Measurements from ENCODE around the gene ABCC4. TPM values are rescaled to one million over a fixed set of nuclear protein-coding genes. Genes with fewer than 3 reads are reported as not detected.
"Not testable (repeated sequence)": the region's sequence is repeated elsewhere in the genome, so short reads cannot be mapped to it uniquely, and the experiment has no call there.

ABCC4 gene
- total RNA-seq, 2 donors from 2014 or later = 11.4 to 14.7 TPM

DNA sequence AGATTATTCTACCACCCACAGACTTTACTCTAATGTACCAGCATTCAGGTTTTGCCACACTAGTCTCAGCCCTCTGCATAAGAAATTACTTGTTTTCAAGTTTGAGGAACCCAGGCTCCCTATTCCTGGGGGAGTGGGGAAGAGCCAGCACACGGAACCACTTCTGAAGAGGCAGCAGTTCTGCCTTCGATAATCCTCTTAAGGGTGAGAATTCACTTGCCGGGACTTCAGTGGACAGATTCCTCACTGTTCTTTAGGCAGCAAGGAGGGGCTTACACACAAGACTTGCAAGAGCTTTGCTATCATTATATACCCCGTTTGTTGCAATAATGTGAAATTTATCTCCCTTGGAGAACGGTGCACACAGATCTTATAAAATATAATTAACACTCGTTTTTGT, 133.1 kb downstream of the ABCC4 start:
- Histone ChIP-seq H3K36me3 (no peaks in the 10 kb centered on the region), H3K9me3 (no peaks in the 10 kb centered on the region), H3K27me3 (no peaks in the 10 kb centered on the region), H3K4me1 (no peaks in the 10 kb centered on the region), H3K4me3 (no peak overlapping the region), H3K27ac (no peak overlapping the region), H3K9ac (ENCODE audit: low read depth in 2 of 2, low read length in 2 of 2) (no peak overlapping the region)
- DNase-seq = no peak
- TF ChIP-seq, protein P1, sequence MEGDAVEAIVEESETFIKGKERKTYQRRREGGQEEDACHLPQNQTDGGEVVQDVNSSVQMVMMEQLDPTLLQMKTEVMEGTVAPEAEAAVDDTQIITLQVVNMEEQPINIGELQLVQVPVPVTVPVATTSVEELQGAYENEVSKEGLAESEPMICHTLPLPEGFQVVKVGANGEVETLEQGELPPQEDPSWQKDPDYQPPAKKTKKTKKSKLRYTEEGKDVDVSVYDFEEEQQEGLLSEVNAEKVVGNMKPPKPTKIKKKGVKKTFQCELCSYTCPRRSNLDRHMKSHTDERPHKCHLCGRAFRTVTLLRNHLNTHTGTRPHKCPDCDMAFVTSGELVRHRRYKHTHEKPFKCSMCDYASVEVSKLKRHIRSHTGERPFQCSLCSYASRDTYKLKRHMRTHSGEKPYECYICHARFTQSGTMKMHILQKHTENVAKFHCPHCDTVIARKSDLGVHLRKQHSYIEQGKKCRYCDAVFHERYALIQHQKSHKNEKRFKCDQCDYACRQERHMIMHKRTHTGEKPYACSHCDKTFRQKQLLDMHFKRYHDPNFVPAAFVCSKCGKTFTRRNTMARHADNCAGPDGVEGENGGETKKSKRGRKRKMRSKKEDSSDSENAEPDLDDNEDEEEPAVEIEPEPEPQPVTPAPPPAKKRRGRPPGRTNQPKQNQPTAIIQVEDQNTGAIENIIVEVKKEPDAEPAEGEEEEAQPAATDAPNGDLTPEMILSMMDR (IDR thresholded peaks at IDR 0.05) = no peak
- intact Hi-C loops (cut with DNase I) = no loop called here

DNA sequence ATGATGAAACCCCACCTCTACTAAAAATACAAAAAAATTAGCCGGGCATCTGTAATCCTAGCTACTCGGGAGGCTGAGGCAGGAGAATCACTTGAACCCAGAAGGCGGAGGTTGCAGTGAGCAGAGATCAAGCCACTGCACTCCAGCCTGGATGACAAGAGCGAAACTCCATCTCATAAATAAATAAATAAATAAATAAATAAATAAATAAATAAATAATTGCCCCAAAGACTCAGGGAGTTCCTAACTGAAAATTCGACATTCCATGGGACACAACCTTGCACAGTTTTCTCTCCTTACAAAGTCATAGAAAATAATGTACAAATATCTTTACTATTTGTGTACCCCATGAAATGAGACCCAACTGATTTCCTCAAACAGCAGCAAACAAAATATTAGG, 134.2 kb downstream of the ABCC4 start:
- DNase-seq; H3K9me3 ChIP-seq; H3K4me1 ChIP-seq; H3K4me3 ChIP-seq; H3K9ac ChIP-seq (ENCODE audit: low read depth in 2 of 2, low read length in 2 of 2); H3K27me3 ChIP-seq; intact Hi-C loops (cut with DNase I); H3K27ac ChIP-seq; H3K36me3 ChIP-seq: not testable (repeated sequence)

DNA sequence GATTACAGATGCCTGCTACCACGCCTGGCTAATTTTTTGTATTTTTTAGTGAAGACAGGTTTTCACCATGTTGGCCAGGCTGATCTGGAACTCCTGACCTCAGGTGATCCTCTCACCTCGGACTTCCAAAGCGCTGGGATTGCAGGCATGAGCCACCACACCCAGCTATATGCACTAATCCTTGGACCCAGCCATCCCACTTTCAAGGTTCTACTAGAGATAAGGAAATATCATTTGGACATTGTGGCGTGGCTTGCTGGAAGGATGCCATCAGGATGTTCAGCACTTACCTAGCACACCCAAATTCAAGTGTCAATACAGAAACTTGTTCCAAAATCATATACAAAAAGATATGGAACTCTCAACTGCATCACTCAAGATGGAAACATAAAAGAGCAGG, 136.4 kb downstream of the ABCC4 start:
- intact Hi-C loops (cut with DNase I) = no loop called here
- Histone ChIP-seq H3K9ac (ENCODE audit: low read depth in 2 of 2, low read length in 2 of 2) (no peak overlapping the region), H3K27ac (no peak overlapping the region), H3K4me1 (no peaks in the 10 kb centered on the region), H3K27me3 (no peaks in the 10 kb centered on the region), H3K36me3 (no peaks in the 10 kb centered on the region), H3K4me3 (no peak overlapping the region), H3K9me3 (no peaks in the 10 kb centered on the region)
- DNase-seq = peak; percentile 76
- TF ChIP-seq, protein P1 (IDR thresholded peaks at IDR 0.05) = no peak

DNA sequence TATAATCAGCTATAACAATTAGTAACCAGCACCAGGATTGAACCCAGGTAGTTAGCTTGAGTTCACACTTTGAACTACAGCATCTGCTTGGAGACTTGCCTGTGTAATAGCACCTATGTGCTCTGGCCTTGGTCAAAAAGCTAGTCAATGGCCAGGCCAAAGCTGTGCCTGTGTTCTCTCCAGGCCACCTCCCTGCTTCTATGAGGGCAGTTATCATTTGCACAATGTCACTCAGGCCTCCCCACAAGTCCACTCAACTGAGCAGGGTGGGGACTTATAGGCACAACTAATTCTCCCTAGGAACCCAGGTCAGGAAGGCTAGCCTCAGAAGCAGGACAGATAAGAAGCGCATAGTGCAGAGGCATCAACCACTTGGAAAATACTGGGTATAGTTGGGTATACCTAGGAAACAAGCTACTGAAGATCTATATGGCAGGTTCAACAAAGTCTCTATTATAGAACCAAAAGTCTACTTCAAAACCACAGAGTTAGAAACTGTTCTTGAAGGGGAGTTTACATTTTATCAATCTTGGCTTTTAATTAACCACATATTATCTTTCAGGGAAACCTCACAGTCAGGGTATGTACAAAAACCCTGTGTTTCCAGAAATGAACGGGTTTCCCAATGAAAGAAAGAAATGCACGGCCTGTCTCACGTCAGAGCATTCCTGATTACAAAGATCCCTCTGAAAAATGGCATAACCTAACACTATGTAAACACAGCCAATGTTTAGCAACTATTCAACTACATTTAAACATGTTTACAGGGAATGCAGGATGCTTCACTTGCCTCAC, 140.9 kb downstream of the ABCC4 start:
- Histone ChIP-seq H3K9ac (ENCODE audit: low read depth in 2 of 2, low read length in 2 of 2) (no peak overlapping the region), H3K36me3 (no peaks in the 10 kb centered on the region), H3K27ac (no peak overlapping the region), H3K9me3 (no peaks in the 10 kb centered on the region), H3K4me3 (no peak overlapping the region), H3K4me1 (no peaks in the 10 kb centered on the region), H3K27me3 (no peaks in the 10 kb centered on the region)
- DNase-seq = no peak
- TF ChIP-seq, protein P1 (IDR thresholded peaks at IDR 0.05) = no peak
- intact Hi-C loops (cut with DNase I) = no loop called here

DNA sequence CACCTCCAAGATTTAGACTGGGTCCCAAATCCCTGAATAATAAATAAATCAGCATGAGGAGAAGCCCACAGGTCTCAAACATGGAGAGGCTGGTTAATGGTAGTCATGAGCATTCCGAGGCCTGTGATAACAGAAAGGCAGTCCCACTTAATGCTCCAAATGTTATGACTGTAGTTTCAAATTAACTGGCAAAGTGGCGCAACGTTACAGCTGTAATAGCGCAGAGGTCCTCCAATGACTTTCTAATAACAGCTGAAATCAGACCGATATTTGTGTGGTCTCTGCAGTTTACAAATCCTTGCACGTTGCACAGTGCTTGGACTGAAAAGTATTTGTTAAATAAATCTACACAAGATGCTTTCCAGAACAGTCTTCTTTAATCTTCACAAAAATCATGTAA, 141.8 kb downstream of the ABCC4 start:
- Histone ChIP-seq H3K9ac (ENCODE audit: low read depth in 2 of 2, low read length in 2 of 2) (no peak overlapping the region), H3K4me1 (no peaks in the 10 kb centered on the region), H3K4me3 (no peak overlapping the region), H3K9me3 (no peaks in the 10 kb centered on the region), H3K27me3 (no peaks in the 10 kb centered on the region), H3K36me3 (no peaks in the 10 kb centered on the region), H3K27ac (no peak overlapping the region)
- no peak for DNase-seq
- TF ChIP-seq, protein P1 (IDR thresholded peaks at IDR 0.05) = no peak
- intact Hi-C loops (cut with DNase I) = loop anchor here (10.0 kb wide), 1 partner anchor 485 kb away; no protein-coding TSS in a partner anchor

DNA sequence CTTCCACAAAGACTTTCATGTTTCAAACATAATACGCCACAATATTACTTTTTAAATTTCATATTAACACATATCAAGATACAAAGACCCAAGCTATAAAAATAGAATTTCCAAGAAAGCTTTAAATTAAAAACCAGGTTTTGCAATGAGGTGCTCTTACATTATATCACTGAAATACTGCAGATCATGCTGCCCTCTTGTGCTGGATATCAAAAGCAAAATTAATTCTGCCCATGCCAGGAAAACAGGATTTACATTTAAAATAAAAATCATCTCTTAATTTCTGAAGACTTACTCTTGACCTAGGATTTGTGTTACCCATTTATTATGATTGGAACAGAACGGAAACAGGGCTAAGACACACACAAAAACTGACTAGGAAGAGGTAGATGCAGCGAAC, 145.0 kb downstream of the ABCC4 start:
- intact Hi-C loops (cut with DNase I) = loop anchor here (10.0 kb wide), 1 partner anchor 481 kb away; no protein-coding TSS in a partner anchor
- TF ChIP-seq, protein P1 (IDR thresholded peaks at IDR 0.05) = no peak
- no peak for DNase-seq
- no peak overlapping the region for H3K4me3 ChIP-seq
- H3K27ac ChIP-seq = no peak overlapping the region
- no peaks in the 10 kb centered on the region for H3K4me1 ChIP-seq
- H3K36me3 ChIP-seq = no peaks in the 10 kb centered on the region
- H3K27me3 ChIP-seq = no peaks in the 10 kb centered on the region
- H3K9me3 ChIP-seq = no peaks in the 10 kb centered on the region
- H3K9ac ChIP-seq (ENCODE audit: low read depth in 2 of 2, low read length in 2 of 2) = no peak overlapping the region
